Duodenal mucosa (tissue), 2 donors: Measurements from ENCODE around the gene CORO2A.

ENCODE experiments used
- H3K27ac ChIP-seq: one replicate; pipeline ENCODE4 v1.7.0; 2013; ENCODE audit warnings: low read depth, low read length
- H3K27me3 ChIP-seq, 2 donors: one replicate each; pipeline ENCODE4 v1.7.0; 2013; ENCODE audit warnings: low read length in 2 of 2, control low read depth in 1 of 2; ENCODE audit not compliant: insufficient read depth in 2 of 2, control insufficient read depth in 1 of 2
- H3K36me3 ChIP-seq, 2 donors: one replicate each; pipeline ENCODE4 v1.7.0; 2013; ENCODE audit warnings: low read length in 2 of 2, control low read depth in 1 of 2; ENCODE audit not compliant: insufficient read depth in 2 of 2, control insufficient read depth in 1 of 2
- H3K4me1 ChIP-seq, 2 donors: one replicate each; pipeline ENCODE4 v1.7.0; 2013; ENCODE audit warnings: low read length in 2 of 2, control low read depth in 1 of 2; ENCODE audit not compliant: insufficient read depth in 2 of 2, control insufficient read depth in 1 of 2
- H3K4me3 ChIP-seq, 2 donors: one replicate each; pipeline ENCODE4 v1.7.0; 2013; ENCODE audit warnings: low read length in 2 of 2, low read depth in 1 of 2
- H3K9ac ChIP-seq, 2 donors: one replicate each; pipeline ENCODE4 v1.7.0; 2013; ENCODE audit warnings: low read length in 2 of 2, low read depth in 1 of 2
- H3K9me3 ChIP-seq, 2 donors: one replicate each; pipeline ENCODE4 v1.7.0; 2013; ENCODE audit warnings: low read length in 2 of 2, control low read depth in 1 of 2; ENCODE audit not compliant: control insufficient read depth in 1 of 2

CORO2A gene

GRCh38 chr9:98192503-98193335 lies at the start of gene CORO2A:
TSS of gene CORO2A (minus strand) at chr9:98192637. CDS start at chr9:98157660, 34,977 bp downstream.
- no peaks in the 10 kb centered on the region for H3K36me3 ChIP-seq
- H3K4me3 ChIP-seq: peak within 1 kb of the TSS; percentile 88 to 92
- H3K9ac ChIP-seq: peak within 1 kb of the TSS; percentile 85 to 88
- H3K9me3 ChIP-seq: no peaks in the 10 kb centered on the region
- H3K27ac ChIP-seq: peak within 1 kb of the TSS; percentile 85
- H3K27me3 ChIP-seq: no peaks in the 10 kb centered on the region
- peaks cover 27% of the 10 kb centered on the region in 2 donors for H3K4me1 ChIP-seq

- Histone ChIP-seq H3K4me3 (no peak overlapping the region), H3K27ac (no peak overlapping the region), H3K27me3 (no peaks in the 10 kb centered on the region), H3K36me3 (peaks cover 0 to 14% of the 10 kb centered on the region in 2 donors), H3K9me3 (no peaks in the 10 kb centered on the region), H3K9ac (peak overlapping the region; percentile 2 to 12), H3K4me1 (peaks cover 5 to 10% of the 10 kb centered on the region in 2 donors)
Observed at GRCh38 chr9:98241357-98242300, 49.2 kb upstream of the CORO2A start.

GRCh38 chr9:98240475-98240874 lies 48.0 kb upstream of the CORO2A start:
- no peak overlapping the region for H3K27ac ChIP-seq
- H3K27me3 ChIP-seq: no peaks in the 10 kb centered on the region
- no peak overlapping the region for H3K9ac ChIP-seq
- peaks cover 7 to 13% of the 10 kb centered on the region in 2 donors for H3K4me1 ChIP-seq
- no peaks in the 10 kb centered on the region for H3K9me3 ChIP-seq
- H3K4me3 ChIP-seq: no peak overlapping the region
- H3K36me3 ChIP-seq: peaks cover 0 to 14% of the 10 kb centered on the region in 2 donors

GRCh38 chr9:98236901-98237487 lies 44.6 kb upstream of the CORO2A start:
- peaks cover 0 to 20% of the 10 kb centered on the region in 2 donors for H3K36me3 ChIP-seq
- no peak overlapping the region for H3K27ac ChIP-seq
- H3K27me3 ChIP-seq: no peaks in the 10 kb centered on the region
- no peak overlapping the region for H3K4me3 ChIP-seq
- H3K9me3 ChIP-seq: no peaks in the 10 kb centered on the region
- peaks cover 35 to 38% of the 10 kb centered on the region in 2 donors for H3K4me1 ChIP-seq
- no peak overlapping the region for H3K9ac ChIP-seq

- Histone ChIP-seq H3K36me3 (peaks cover 0 to 6% of the 10 kb centered on the region in 2 donors), H3K9ac (no peak overlapping the region), H3K9me3 (no peaks in the 10 kb centered on the region), H3K4me3 (no peak overlapping the region), H3K4me1 (peaks cover 39 to 41% of the 10 kb centered on the region in 2 donors), H3K27ac (no peak overlapping the region), H3K27me3 (no peaks in the 10 kb centered on the region)
Observed at GRCh38 chr9:98235126-98235525, 42.7 kb upstream of the CORO2A start.

GRCh38 chr9:98234245-98234825 lies 41.9 kb upstream of the CORO2A start:
- H3K36me3 ChIP-seq: peaks cover 0 to 6% of the 10 kb centered on the region in 2 donors
- H3K4me1 ChIP-seq: peaks cover 44 to 48% of the 10 kb centered on the region in 2 donors
- H3K4me3 ChIP-seq: no peak overlapping the region
- no peaks in the 10 kb centered on the region for H3K9me3 ChIP-seq
- H3K9ac ChIP-seq: peak overlapping the region; percentile 12 to 66
- H3K27me3 ChIP-seq: no peaks in the 10 kb centered on the region
- no peak overlapping the region for H3K27ac ChIP-seq

GRCh38 chr9:98232926-98233325 lies 40.5 kb upstream of the CORO2A start:
- H3K4me1 ChIP-seq: peaks cover 58 to 63% of the 10 kb centered on the region in 2 donors
- peaks cover 0 to 13% of the 10 kb centered on the region in 2 donors for H3K36me3 ChIP-seq
- H3K4me3 ChIP-seq: no peak overlapping the region
- no peak overlapping the region for H3K27ac ChIP-seq
- no peaks in the 10 kb centered on the region for H3K9me3 ChIP-seq
- no peak overlapping the region for H3K9ac ChIP-seq
- no peaks in the 10 kb centered on the region for H3K27me3 ChIP-seq

GRCh38 chr9:98231770-98232478 lies 39.5 kb upstream of the CORO2A start:
- Histone ChIP-seq H3K27ac (no peak overlapping the region), H3K9ac (no peak overlapping the region), H3K4me1 (peaks cover 65 to 68% of the 10 kb centered on the region in 2 donors), H3K4me3 (no peak overlapping the region), H3K9me3 (no peaks in the 10 kb centered on the region), H3K27me3 (no peaks in the 10 kb centered on the region), H3K36me3 (peaks cover 0 to 13% of the 10 kb centered on the region in 2 donors)

- Histone ChIP-seq H3K4me3 (no peak overlapping the region), H3K36me3 (peaks cover 0 to 13% of the 10 kb centered on the region in 2 donors), H3K27me3 (no peaks in the 10 kb centered on the region), H3K9me3 (no peaks in the 10 kb centered on the region), H3K27ac (no peak overlapping the region), H3K4me1 (peaks cover 74 to 75% of the 10 kb centered on the region in 2 donors), H3K9ac (no peak overlapping the region)
Observed at GRCh38 chr9:98230789-98231188, 38.4 kb upstream of the CORO2A start.
